CD4-positive, alpha-beta T cell (primary cell): Measurements from ENCODE around the gene HSFX1. TPM values are rescaled to one million over a fixed set of nuclear protein-coding genes. Genes with fewer than 3 reads are reported as not detected.
"Not testable (repeated sequence)": the region's sequence is repeated elsewhere in the genome, so short reads cannot be mapped to it uniquely, and the experiment has no call there.

ENCODE experiments used
- ATAC-seq: fragments of 200-7000 bp; cut with Tn5 transposase; one replicate; pipeline ENCODE4 v1.10.0; 2022; ENCODE audit warnings: mild to moderate bottlenecking; ENCODE audit not compliant: poor library complexity
- CTCF ChIA-PET: fragments of 350-600 bp; sonication (Branson Sonifier 250); formaldehyde crosslinking; loops from one replicate; lab custom pipeline; 2021; ENCODE audit warnings: antibody characterized with exemption, inconsistent platforms; lab: Charles Lee
- POLR2A ChIA-PET: fragments of 350-600 bp; sonication (Branson Sonifier 250); formaldehyde crosslinking; loops from one replicate; lab custom pipeline; 2021; ENCODE audit warnings: antibody characterized with exemption, inconsistent platforms; lab: Charles Lee
- DNase-seq, 14 experiments: peaks; one replicate each; pipeline ENCODE4 v3.0.0-alpha.2; 2013 to 2020; ENCODE audit warnings: mixed read lengths in 2 of 14
- H3K27ac ChIP-seq, 2 donors: one replicate each; pipeline versions ENCODE4 v1.5.1 to v1.7.0; 2013; ENCODE audit warnings: low read length in 2 of 2, low read depth in 1 of 2, mild to moderate bottlenecking in 1 of 2
- H3K27me3 ChIP-seq, 2 experiments: 1 replicate in 1 of 2; 2 replicates in 1 of 2; pipeline versions ENCODE4 v1.6.1 to v1.7.0; 2013; ENCODE audit warnings: low read length in 2 of 2, control low read depth in 1 of 2, mild to moderate bottlenecking in 1 of 2, moderate library complexity in 1 of 2; ENCODE audit not compliant: insufficient read depth in 2 of 2, control insufficient read depth in 1 of 2
- H3K36me3 ChIP-seq: one replicate; pipeline ENCODE4 v1.6.1; 2013; ENCODE audit warnings: low read length, control low read depth; ENCODE audit not compliant: insufficient read depth
- H3K4me1 ChIP-seq: one replicate; pipeline ENCODE4 v1.6.1; 2013; ENCODE audit warnings: low read length, control low read depth; ENCODE audit not compliant: insufficient read depth
- H3K4me3 ChIP-seq: one replicate; pipeline ENCODE4 v1.5.1; 2013; ENCODE audit warnings: mild to moderate bottlenecking, low read length, moderate library complexity
- H3K9me3 ChIP-seq, 2 experiments: 1 replicate in 1 of 2; 2 replicates in 1 of 2; pipeline versions ENCODE4 v1.6.1 to v1.7.0; 2013; ENCODE audit warnings: low read length in 2 of 2, mild to moderate bottlenecking in 2 of 2, control low read depth in 1 of 2, moderate library complexity in 1 of 2; ENCODE audit not compliant: control insufficient read depth in 1 of 2, insufficient read depth in 1 of 2
- H3K27ac Mint-ChIP-seq: one replicate; pipeline ENCODE4 v1.8.0; 2020; ENCODE audit warnings: mixed read lengths
- H3K27me3 Mint-ChIP-seq: one replicate; pipeline ENCODE4 v1.8.0; 2021; ENCODE audit warnings: mixed read lengths
- H3K36me3 Mint-ChIP-seq: one replicate; pipeline ENCODE4 v1.8.0; 2021; ENCODE audit warnings: low read depth, mixed read lengths
- H3K4me1 Mint-ChIP-seq: one replicate; pipeline ENCODE4 v1.8.0; 2021; ENCODE audit warnings: low read depth, mixed read lengths
- H3K4me3 Mint-ChIP-seq: one replicate; pipeline ENCODE4 v1.8.0; 2020; ENCODE audit warnings: mild to moderate bottlenecking, mixed read lengths
- H3K9me3 Mint-ChIP-seq: one replicate; pipeline ENCODE4 v1.8.0; 2020; ENCODE audit warnings: mixed read lengths
- CTCF ChIP-seq: fragments of 200-600 bp; IDR thresholded peaks from one replicate; pipeline ENCODE4 v1.8.0; 2022; ENCODE audit warnings: antibody characterized with exemption, mild to moderate bottlenecking
- intact Hi-C, 2 experiments: fragments of 100-400 bp; cut with DNase I in 1 of 2; cut with micrococcal nuclease in 1 of 2; formaldehyde crosslinking; loops; one replicate each; pipeline versions ENCODE4 v1.15.1 to v1.9.0; 2023 to 2025; cut with DNase I, micrococcal nuclease
- total RNA-seq, 174 experiments: library from RNA in 2 of 174; stranded (reverse) in 2 of 174; gene quantifications; one replicate each; pipeline ENCODE4 v1.2.3 and lab custom pipeline; 2021 to 2026

The HSFX1 gene
- total RNA-seq, 2 experiments from 2014 or later = 0.30 TPM; not detected in 1

- TF ChIP-seq CTCF = no peak
- H3K27me3 ChIP-seq = no peaks in the 10 kb centered on the region
- POLR2A ChIA-PET = no interaction called here
Observed at GRCh38 chrX:149757206-149758067, 16.4 kb upstream of the HSFX1 start.

GRCh38 chrX:149758068-149758714, 15.7 kb upstream of the HSFX1 start:
- H3K4me3 Mint-ChIP-seq = no peak overlapping the region
- intact Hi-C loops = no loop called here
- no peak for TF ChIP-seq CTCF
- H3K27ac Mint-ChIP-seq = no peak overlapping the region
- H3K36me3 ChIP-seq = no peaks in the 10 kb centered on the region
- no peak overlapping the region for H3K27ac ChIP-seq
- H3K27me3 Mint-ChIP-seq = no peaks in the 10 kb centered on the region
- H3K9me3 ChIP-seq = no peaks in the 10 kb centered on the region
- no peaks in the 10 kb centered on the region for H3K36me3 Mint-ChIP-seq
- no peaks in the 10 kb centered on the region for H3K27me3 ChIP-seq
- no peak for DNase-seq
- H3K9me3 Mint-ChIP-seq = no peaks in the 10 kb centered on the region
- POLR2A ChIA-PET = no interaction called here
- CTCF ChIA-PET = no interaction called here
- no peaks in the 10 kb centered on the region for H3K4me1 ChIP-seq
- H3K4me3 ChIP-seq = no peak overlapping the region
- H3K4me1 Mint-ChIP-seq = no peaks in the 10 kb centered on the region
- no peak for ATAC-seq

More at GRCh38 chrX:149757206-149758067, 16.4 kb upstream of the HSFX1 start:
- Histone ChIP-seq H3K4me1 (no peaks in the 10 kb centered on the region), H3K9me3 (no peaks in the 10 kb centered on the region), H3K36me3 (no peaks in the 10 kb centered on the region), H3K27ac (no peak overlapping the region), H3K4me3 (no peak overlapping the region)
- H3K9me3 Mint-ChIP-seq = no peaks in the 10 kb centered on the region
- no peaks in the 10 kb centered on the region for H3K36me3 Mint-ChIP-seq
- CTCF ChIA-PET = no interaction called here
- no peaks in the 10 kb centered on the region for H3K27me3 Mint-ChIP-seq
- DNase-seq (no peak), ATAC-seq (no peak)
- no peaks in the 10 kb centered on the region for H3K4me1 Mint-ChIP-seq
- no peak overlapping the region for H3K4me3 Mint-ChIP-seq
- H3K27ac Mint-ChIP-seq = no peak overlapping the region
- intact Hi-C loops = no loop called here

GRCh38 chrX:149758715-149759078, 15.2 kb upstream of the HSFX1 start:
- H3K27me3 Mint-ChIP-seq, H3K36me3 ChIP-seq, H3K4me3 ChIP-seq, H3K4me1 ChIP-seq, H3K4me3 Mint-ChIP-seq, H3K36me3 Mint-ChIP-seq, H3K4me1 Mint-ChIP-seq, H3K9me3 ChIP-seq, ATAC-seq, POLR2A ChIA-PET, H3K9me3 Mint-ChIP-seq, H3K27ac ChIP-seq, H3K27me3 ChIP-seq, intact Hi-C loops, DNase-seq, CTCF ChIA-PET, H3K27ac Mint-ChIP-seq: not testable (repeated sequence)
